HEK293 (cell line): Measurements from ENCODE around the gene TMEM123.

Source experiments
- CTCF ChIA-PET: fragments of 350-600 bp; formaldehyde crosslinking; extraction: SDS; loops from one replicate; lab custom pipeline; 2021; ENCODE audit warnings: antibody characterized with exemption; lab: Yijun Ruan, JAX
- POLR2A ChIA-PET: fragments of 300-600 bp; formaldehyde crosslinking; extraction: SDS; loops from one replicate; lab custom pipeline; 2020; ENCODE audit warnings: antibody characterized with exemption, inconsistent platforms; lab: Yijun Ruan, JAX
- H3K27ac ChIP-seq: fragments of 200-500 bp; sonication (Bioruptor generic); 2 replicates; pipeline ENCODE4 v1.5.1; 2014; ENCODE audit warnings: low read depth, low read length, control low read depth, inconsistent platforms; ENCODE audit errors: extremely low read depth
- H3K36me3 ChIP-seq, 2 experiments: fragments of 200-500 bp in 1 of 2; sonication (Bioruptor generic) in 1 of 2; 1 replicate in 1 of 2; 2 replicates in 1 of 2; pipeline ENCODE4 v1.5.1; 2014 to 2017; ENCODE audit warnings: inconsistent platforms in 2 of 2, low read length in 2 of 2; ENCODE audit not compliant: control insufficient read depth in 2 of 2, insufficient read depth in 1 of 2
- H3K4me1 ChIP-seq: fragments of 200-500 bp; sonication (Bioruptor generic); 2 replicates; pipeline ENCODE4 v1.5.1; 2014; ENCODE audit warnings: mild to moderate bottlenecking, low read length, inconsistent platforms; ENCODE audit not compliant: control insufficient read depth, insufficient read depth
- H3K4me3 ChIP-seq: 2 replicates; pipeline ENCODE4 v1.5.1; 2011; ENCODE audit warnings: low read depth, mild to moderate bottlenecking, control low read depth, low read length, moderate library complexity
- H3K9me3 ChIP-seq: fragments of 200-500 bp; sonication (Bioruptor generic); 2 replicates; pipeline ENCODE4 v1.5.1; 2014; ENCODE audit warnings: low read depth, low read length, inconsistent platforms; ENCODE audit not compliant: control insufficient read depth, insufficient read depth
- AEBP2 ChIP-seq: fragments of 450-650 bp; formaldehyde crosslinking; IDR thresholded peaks from 2 replicates; pipeline ENCODE4 v1.5.1; 2016; ENCODE audit warnings: missing biosample characterization, missing genetic modification characterization, borderline replicate concordance
- ATF2 ChIP-seq: fragments of 450-650 bp; formaldehyde crosslinking; IDR thresholded peaks from 2 replicates; pipeline ENCODE4 v1.5.1; 2016; ENCODE audit warnings: missing biosample characterization, missing genetic modification characterization, low read depth
- GLI4 ChIP-seq: fragments of 450-650 bp; formaldehyde crosslinking; IDR thresholded peaks from 2 replicates; pipeline ENCODE4 v1.5.1; 2016; ENCODE audit warnings: missing biosample characterization, missing genetic modification characterization
- KLF7 ChIP-seq: fragments of 450-650 bp; formaldehyde crosslinking; IDR thresholded peaks from 2 replicates; pipeline ENCODE4 v1.5.1; 2016; ENCODE audit warnings: missing biosample characterization, missing genetic modification characterization, borderline replicate concordance
- SCRT2 ChIP-seq: fragments of 450-650 bp; formaldehyde crosslinking; IDR thresholded peaks from 2 replicates; pipeline ENCODE4 v1.5.1; 2016; ENCODE audit warnings: missing biosample characterization, missing genetic modification characterization
- SP3 ChIP-seq: fragments of 450-650 bp; formaldehyde crosslinking; IDR thresholded peaks from 2 replicates; pipeline ENCODE4 v1.5.1; 2016; ENCODE audit warnings: missing biosample characterization, missing genetic modification characterization
- ZBTB21 ChIP-seq: fragments of 450-650 bp; formaldehyde crosslinking; IDR thresholded peaks from 2 replicates; pipeline ENCODE4 v1.5.1; 2017; ENCODE audit warnings: missing biosample characterization, missing genetic modification characterization
- ZFP37 ChIP-seq: fragments of 450-650 bp; formaldehyde crosslinking; IDR thresholded peaks from 2 replicates; pipeline ENCODE4 v1.5.1; 2016; ENCODE audit warnings: missing biosample characterization, missing genetic modification characterization
- ZNF148 ChIP-seq: fragments of 450-650 bp; formaldehyde crosslinking; IDR thresholded peaks from 2 replicates; pipeline ENCODE4 v1.5.0; 2017; ENCODE audit warnings: missing biosample characterization, missing genetic modification characterization, borderline replicate concordance
- ZNF311 ChIP-seq: fragments of 450-650 bp; formaldehyde crosslinking; IDR thresholded peaks from 2 replicates; pipeline ENCODE4 v1.5.1; 2017; ENCODE audit warnings: missing biosample characterization, missing genetic modification characterization, borderline replicate concordance
- ZNF510 ChIP-seq: fragments of 450-650 bp; formaldehyde crosslinking; IDR thresholded peaks from 2 replicates; pipeline ENCODE4 v1.5.1; 2018; ENCODE audit warnings: mild to moderate bottlenecking, missing genetic modification characterization, missing biosample characterization; ENCODE audit not compliant: insufficient replicate concordance
- ZNF521 ChIP-seq: fragments of 450-650 bp; formaldehyde crosslinking; IDR thresholded peaks from 2 replicates; pipeline ENCODE4 v1.5.1; 2017; ENCODE audit warnings: missing biosample characterization, mild to moderate bottlenecking, missing genetic modification characterization
- ZXDB ChIP-seq: fragments of 450-650 bp; formaldehyde crosslinking; IDR thresholded peaks from 2 replicates; pipeline ENCODE4 v1.5.1; 2016; ENCODE audit warnings: missing biosample characterization, missing genetic modification characterization

Gene TMEM123

GRCh38 chr11:102395720-102396393 is 56.7 kb downstream of the TMEM123 start:
- Histone ChIP-seq H3K4me1 (no peaks in the 10 kb centered on the region), H3K4me3 (no peak overlapping the region), H3K9me3 (no peaks in the 10 kb centered on the region), H3K36me3 (peaks cover 4 to 85% of the 10 kb centered on the region in 2 experiments; a peak in 2 of 3 replicates), H3K27ac (no peak overlapping the region)
- CTCF ChIA-PET, result interaction anchor here (0.6 kb wide), 1 partner anchor 143 kb away, joined by 6 read pairs; no protein-coding TSS in a partner anchor
- POLR2A ChIA-PET, result interaction anchor here (0.7 kb wide), 1 partner anchor 11 kb away, joined by 9 read pairs; no protein-coding TSS in a partner anchor
- no peak for TF ChIP-seq ATF2 (tag by site-specific recombination)
- TF ChIP-seq ZNF311, result no peak

- Histone ChIP-seq H3K27ac (no peak overlapping the region), H3K4me1 (no peaks in the 10 kb centered on the region), H3K36me3 (peaks cover 0 to 74% of the 10 kb centered on the region in 2 experiments; a peak in 2 of 3 replicates), H3K4me3 (no peak overlapping the region), H3K9me3 (no peaks in the 10 kb centered on the region)
- ChIA-PET CTCF (interaction anchor here (0.5 to 1.8 kb wide), 7 partner anchors 13 to 103 kb away, joined by 3 to 8 read pairs (median 3); no protein-coding TSS in a partner anchor), POLR2A (no interaction called here)
- no peak for TF ChIP-seq ZNF148 (tag by site-specific recombination)
- TF ChIP-seq ZNF521 (tag by site-specific recombination), result no peak
- TF ChIP-seq AEBP2 (tag by site-specific recombination), result no peak
- TF ChIP-seq KLF7, result no peak
- TF ChIP-seq ZBTB21, result no peak
- no peak for TF ChIP-seq SCRT2
- no peak for TF ChIP-seq GLI4 (tag by site-specific recombination)
These were observed 59.3 kb downstream of the TMEM123 start for GRCh38 chr11:102393272-102393730.

- Histone ChIP-seq H3K9me3 (no peaks in the 10 kb centered on the region), H3K4me3 (no peak overlapping the region), H3K36me3 (peaks cover 0 to 70% of the 10 kb centered on the region in 2 experiments; a peak in 2 of 3 replicates), H3K27ac (no peak overlapping the region), H3K4me1 (no peaks in the 10 kb centered on the region)
- ChIA-PET POLR2A (no interaction called here), CTCF (interaction anchor here (0.6 to 3.4 kb wide), 15 partner anchors 10 to 309 kb away, joined by 3 to 32 read pairs (median 7); no protein-coding TSS in a partner anchor)
- no peak for TF ChIP-seq ZNF510 (tag by site-specific recombination)
- TF ChIP-seq ZXDB (tag by site-specific recombination), result no peak
- no peak for TF ChIP-seq ZFP37
- no peak for TF ChIP-seq SP3 (tag by site-specific recombination)
These were observed 60.9 kb downstream of the TMEM123 start for GRCh38 chr11:102391549-102392237.
